ENCODE measurements around the gene ADK. TPM values are rescaled to one million over a fixed set of nuclear protein-coding genes. Genes with fewer than 3 reads are reported as not detected.

The ADK gene
- total RNA-seq, 1 experiment from 2014 or later, result 26.8 TPM

DNA sequence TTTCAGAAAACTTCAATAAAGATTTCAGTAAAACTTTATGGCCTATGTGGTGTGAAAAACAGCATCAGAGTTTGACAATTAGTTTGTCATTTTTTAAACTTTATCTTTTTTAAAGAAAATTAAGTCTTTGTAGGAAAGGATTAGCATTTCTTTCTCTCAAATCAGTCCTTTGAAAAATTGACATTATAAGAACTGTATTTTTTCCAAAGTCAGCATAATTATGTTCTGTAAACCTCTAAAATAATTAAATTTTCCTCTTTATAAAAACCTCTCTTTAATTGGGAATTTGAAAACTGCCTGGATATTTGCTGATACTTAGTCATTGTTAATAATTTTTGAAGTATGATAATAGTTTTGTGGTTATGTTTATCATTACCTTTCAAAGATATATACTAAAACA, 448.7 kb downstream of the ADK start:
- Histone ChIP-seq H3K79me2 (ENCODE audit: insufficient read depth, low read length) (no peaks in the 10 kb centered on the region), H2AFZ (ENCODE audit: low read length) (no peak overlapping the region), H4K5ac (ENCODE audit: insufficient read length, low read depth, low read length) (no peak overlapping the region), H3K18ac (ENCODE audit: insufficient read length, low read depth, low read length) (no peak overlapping the region), H3K4me2 (ENCODE audit: insufficient read depth, insufficient read length, low read length) (no peak overlapping the region), H4K20me1 (ENCODE audit: control insufficient read depth, insufficient read depth, insufficient read length) (no peaks in the 10 kb centered on the region), H3K79me1 (ENCODE audit: insufficient read depth, low read depth, low read length, poor library complexity, severe bottlenecking) (no peaks in the 10 kb centered on the region), H3K4ac (ENCODE audit: low read depth, low read length) (no peak overlapping the region), H2BK12ac (ENCODE audit: insufficient read length, low read depth, low read length) (no peak overlapping the region), H2BK5ac (ENCODE audit: insufficient read length, low read length) (no peak overlapping the region), H3K27ac (ENCODE audit: insufficient read length, low read depth, low read length) (no peak overlapping the region), H4K8ac (replicated peaks; ENCODE audit: insufficient read length, low read depth, low read length) (no peak overlapping the region), H2AK5ac (ENCODE audit: insufficient read length, low read length) (no peak overlapping the region), H3K9ac (ENCODE audit: extremely low read depth, insufficient read length, low read length) (no peak overlapping the region), H3K56ac (ENCODE audit: insufficient read length, low read depth, low read length) (no peak overlapping the region), H2BK20ac (ENCODE audit: low read depth, low read length, poor library complexity, severe bottlenecking) (no peak overlapping the region), H3K14ac (ENCODE audit: insufficient read depth, low read length) (no peak overlapping the region), H3T11ph (ENCODE audit: low read length) (no peak overlapping the region), H3K23me2 (ENCODE audit: insufficient read length, low read depth, low read length, poor library complexity, severe bottlenecking) (no peaks in the 10 kb centered on the region), H3K27me3 (ENCODE audit: insufficient read depth, low read length) (no peaks in the 10 kb centered on the region), H2BK15ac (ENCODE audit: low read depth, low read length) (no peak overlapping the region), H3K9me3 (ENCODE audit: control insufficient read depth, low read depth, low read length) (no peaks in the 10 kb centered on the region), H3K23ac (ENCODE audit: insufficient read length, low read depth, low read length) (no peak overlapping the region), H4K91ac (ENCODE audit: insufficient read length, low read depth, low read length) (no peak overlapping the region), H2BK120ac (ENCODE audit: low read depth, low read length, poor library complexity, severe bottlenecking) (no peak overlapping the region), H3K4me1 (ENCODE audit: insufficient read depth, low read length) (no peaks in the 10 kb centered on the region)
- no peak for DNase-seq
- peaks cover 9 to 15% (median 14%) of the 10 kb centered on the region in 3 experiments; a peak in 6 of 7 replicates for H3K36me3 Mint-ChIP-seq (ENCODE audit: insufficient read depth in 1 of 3, low read depth in 3 of 3)
- H3K27ac Mint-ChIP-seq, result no peak overlapping the region
- TF ChIP-seq CTCF (conservative IDR thresholded peaks at IDR 0.05), result no peak
- no peak overlapping the region for H3K4me3 Mint-ChIP-seq
- peaks cover 13% of the 10 kb centered on the region in 2 experiments; a peak in 3 of 5 replicates for H3K9me3 Mint-ChIP-seq
- no peaks in the 10 kb centered on the region for H3K4me1 Mint-ChIP-seq
- no peaks in the 10 kb centered on the region for H3K27me3 Mint-ChIP-seq (ENCODE audit: low read depth)
